Ishikawa (cell line): Measurements from ENCODE around the gene DUSP10.

Experiments used
- CEBPB ChIP-seq: IDR thresholded peaks from 2 replicates; pipeline ENCODE4 v1.6.1; 2012
- CREB1 ChIP-seq: IDR thresholded peaks from 2 replicates; pipeline ENCODE4 v1.6.1; 2012; ENCODE audit warnings: low read depth
- EGR1 ChIP-seq: IDR thresholded peaks from 2 replicates; pipeline ENCODE4 v1.6.1; 2012
- EP300 ChIP-seq: IDR thresholded peaks from 2 replicates; pipeline ENCODE4 v1.6.1; 2012; ENCODE audit warnings: borderline replicate concordance
- FOXM1 ChIP-seq: IDR thresholded peaks from 2 replicates; pipeline ENCODE4 v1.6.1; 2012; ENCODE audit warnings: low read depth, borderline replicate concordance
- MAX ChIP-seq: IDR thresholded peaks from 2 replicates; pipeline ENCODE4 v1.6.1; 2012
- NFIC ChIP-seq: IDR thresholded peaks from 2 replicates; pipeline ENCODE4 v1.6.1; 2012
- RAD21 ChIP-seq: IDR thresholded peaks from 2 replicates; pipeline ENCODE4 v1.6.1; 2012; ENCODE audit warnings: low read depth
- REST ChIP-seq: IDR thresholded peaks from 2 replicates; pipeline ENCODE4 v1.6.1; 2012; ENCODE audit warnings: low read depth, mild to moderate bottlenecking
- TAF1 ChIP-seq: IDR thresholded peaks from 2 replicates; pipeline ENCODE4 v1.6.1; 2012; ENCODE audit warnings: low read depth, mild to moderate bottlenecking
- TCF12 ChIP-seq: IDR thresholded peaks from 2 replicates; pipeline ENCODE4 v1.6.1; 2012; ENCODE audit warnings: low read depth
- TEAD4 ChIP-seq: IDR thresholded peaks from 2 replicates; pipeline ENCODE4 v1.6.1; 2012
- USF1 ChIP-seq: IDR thresholded peaks from 2 replicates; pipeline ENCODE4 v1.6.1; 2012
- YY1 ChIP-seq: IDR thresholded peaks from 2 replicates; pipeline ENCODE4 v1.6.1; 2012; ENCODE audit warnings: low read depth
- ZBTB7A ChIP-seq: IDR thresholded peaks from 2 replicates; pipeline ENCODE4 v1.6.1; 2012; ENCODE audit warnings: low read depth

DUSP10 gene

GRCh38 chr1:221675880-221676800 is 65.7 kb downstream of the DUSP10 start:
- TF ChIP-seq TAF1: no peak
- TF ChIP-seq NFIC: no peak
- TF ChIP-seq MAX: no peak
- TF ChIP-seq EP300: no peak

- TF ChIP-seq ZBTB7A (no peak), EP300 (no peak), FOXM1 (no peak), EGR1 (no peak), TCF12 (no peak), USF1 (no peak), CEBPB (no peak), TAF1 (no peak), YY1 (no peak), CREB1 (no peak), REST (no peak), MAX (no peak), TEAD4 (no peak), NFIC (no peak), RAD21 (no peak)
Observed at GRCh38 chr1:221672965-221673364, 68.9 kb downstream of the DUSP10 start.

- TF ChIP-seq TCF12: no peak
- no peak for TF ChIP-seq TEAD4
Observed at GRCh38 chr1:221672239-221672645, 69.6 kb downstream of the DUSP10 start.

- no peak for TF ChIP-seq EP300
- TF ChIP-seq TCF12: no peak
- no peak for TF ChIP-seq FOXM1
- no peak for TF ChIP-seq EGR1
- no peak for TF ChIP-seq NFIC
- TF ChIP-seq CEBPB: no peak
- no peak for TF ChIP-seq MAX
- TF ChIP-seq TAF1: no peak
- no peak for TF ChIP-seq YY1
- no peak for TF ChIP-seq RAD21
- no peak for TF ChIP-seq CREB1
Observed at GRCh38 chr1:221670081-221670480, 71.8 kb downstream of the DUSP10 start.

GRCh38 chr1:221669441-221669840 is 72.4 kb downstream of the DUSP10 start:
- TF ChIP-seq CEBPB (no peak), CREB1 (no peak), YY1 (no peak), TAF1 (no peak), MAX (no peak), NFIC (no peak), FOXM1 (no peak), TCF12 (no peak), USF1 (no peak), REST (no peak), EP300 (no peak), EGR1 (no peak), ZBTB7A (no peak), TEAD4 (no peak), RAD21 (no peak)

- TF ChIP-seq MAX (no peak), TEAD4 (no peak), YY1 (no peak), EGR1 (no peak), TAF1 (no peak), CREB1 (no peak), REST (no peak), NFIC (no peak), ZBTB7A (no peak), USF1 (no peak), CEBPB (no peak), RAD21 (no peak), EP300 (no peak), FOXM1 (no peak), TCF12 (no peak)
Observed at GRCh38 chr1:221667504-221667903, 74.4 kb downstream of the DUSP10 start.
